Left lung (tissue), 10 donors: ENCODE measurements around the gene KLHL22. TPM values are rescaled to one million over a fixed set of nuclear protein-coding genes. Genes with fewer than 3 reads are reported as not detected.

Source experiments
- ATAC-seq: fragments of 200-7000 bp; cut with Tn5 transposase; one replicate; pipeline ENCODE4 v1.9.1; 2020; ENCODE audit warnings: moderate library complexity
- DNase-seq, 4 donors: peaks; one replicate each; pipeline ENCODE4 v3.0.0-alpha.2; 2013 to 2020
- H3K27ac ChIP-seq, 2 donors: fragments of 200-600 bp; sonication (generic) in 1 of 2; one replicate each; pipeline versions ENCODE4 v1.5.0 to v1.8.0; 2020 to 2021
- H3K27me3 ChIP-seq, 2 donors: fragments of 200-600 bp; sonication (generic) in 1 of 2; one replicate each; pipeline versions ENCODE4 v1.5.0 to v1.8.0; 2020 to 2021
- H3K36me3 ChIP-seq, 2 donors: fragments of 200-600 bp; sonication (generic) in 1 of 2; one replicate each; pipeline versions ENCODE4 v1.5.0 to v1.8.0; 2020 to 2021
- H3K4me1 ChIP-seq, 2 donors: fragments of 200-600 bp; one replicate each; pipeline ENCODE4 v1.8.0; 2021
- H3K4me3 ChIP-seq, 2 donors: fragments of 200-600 bp; sonication (generic) in 1 of 2; one replicate each; pipeline versions ENCODE4 v1.5.0 to v1.8.0; 2020 to 2021; ENCODE audit warnings: mild to moderate bottlenecking in 1 of 2
- H3K9me3 ChIP-seq, 2 donors: fragments of 200-600 bp; sonication (generic) in 1 of 2; one replicate each; pipeline versions ENCODE4 v1.5.0 to v1.8.0; 2020 to 2021
- CTCF ChIP-seq, 2 donors: fragments of 200-600 bp; sonication (generic) in 1 of 2; IDR thresholded peaks; one replicate each; pipeline versions ENCODE4 v1.5.0 to v1.8.0; 2021; ENCODE audit warnings: antibody characterized with exemption in 2 of 2
- intact Hi-C, 2 donors: fragments of 100-400 bp; cut with DNase I; formaldehyde crosslinking; loops; one replicate each; pipeline versions ENCODE4 v1.11.2 to v1.14.2; 2022
- polyA plus RNA-seq, 6 donors: library from polyadenylated mRNA; unstranded; fragments of 120-200 nt; gene quantifications; one replicate each; pipeline ENCODE4 v1.2.1, GENCODE V29; 2013; ENCODE audit not compliant: insufficient read length in 6 of 6
- total RNA-seq, 2 donors: library from RNA; stranded (reverse); fragmentation: NEBNext Ultra II Directional; extraction: Animal tissue kit (Norgen Biotek cat#: 25700); gene quantifications; one replicate each; pipeline ENCODE4 v1.2.1, GENCODE V29; 2021
- donor health status: DM: no; HTN: yes; CAD: no.
- donor health status: DM: no; HTN: no; CAD: no.

KLHL22 gene
- total and polyA plus RNA-seq, 8 donors = 22.0 to 38.6 (median 34.1) TPM

- ATAC-seq (no peak), DNase-seq (no peak)
- H3K36me3 ChIP-seq = peaks cover 0 to 64% of the 10 kb centered on the region in 2 donors
- no peak overlapping the region for H3K27ac ChIP-seq
- H3K9me3 ChIP-seq = no peaks in the 10 kb centered on the region
- no peak for TF ChIP-seq CTCF (IDR thresholded peaks at IDR 0.05)
- H3K4me1 ChIP-seq = peaks cover 0 to 64% of the 10 kb centered on the region in 2 donors
- intact Hi-C loops = no loop called here
- no peak overlapping the region for H3K4me3 ChIP-seq
- no peaks in the 10 kb centered on the region for H3K27me3 ChIP-seq
Observed at GRCh38 chr22:20517841-20518592, 22.4 kb upstream of the KLHL22 start.

- ATAC-seq = no peak
- H3K9me3 ChIP-seq = no peaks in the 10 kb centered on the region
- TF ChIP-seq CTCF (IDR thresholded peaks at IDR 0.05) = no peak
- H3K27me3 ChIP-seq = no peaks in the 10 kb centered on the region
- H3K4me1 ChIP-seq = peaks cover 0 to 58% of the 10 kb centered on the region in 2 donors
- intact Hi-C loops = no loop called here
- peak overlapping the region in 1 of 2 donors; percentile 13 for H3K27ac ChIP-seq
- H3K36me3 ChIP-seq = peaks cover 0 to 64% of the 10 kb centered on the region in 2 donors
- no peak overlapping the region for H3K4me3 ChIP-seq
- DNase-seq = no peak
Observed at GRCh38 chr22:20517422-20517821, 21.8 kb upstream of the KLHL22 start.

- no peaks in the 10 kb centered on the region for H3K27me3 ChIP-seq
- no peak overlapping the region for H3K27ac ChIP-seq
- peaks cover 2 to 59% of the 10 kb centered on the region in 2 donors for H3K4me1 ChIP-seq
- DNase-seq = no peak
- no peak for ATAC-seq
- peaks cover 0 to 58% of the 10 kb centered on the region in 2 donors for H3K36me3 ChIP-seq
- no peak overlapping the region for H3K4me3 ChIP-seq
- intact Hi-C loops = no loop called here
- H3K9me3 ChIP-seq = no peaks in the 10 kb centered on the region
- TF ChIP-seq CTCF (IDR thresholded peaks at IDR 0.05) = no peak
Observed at GRCh38 chr22:20516399-20516798, 20.8 kb upstream of the KLHL22 start.

- DNase-seq = no peak
- Histone ChIP-seq H3K36me3 (peaks cover 0 to 47% of the 10 kb centered on the region in 2 donors), H3K27me3 (no peaks in the 10 kb centered on the region), H3K27ac (peak overlapping the region in 1 of 2 donors; percentile 18), H3K4me1 (peaks cover 16 to 72% of the 10 kb centered on the region in 2 donors), H3K4me3 (no peak overlapping the region), H3K9me3 (no peaks in the 10 kb centered on the region)
- ATAC-seq = peak; percentile 24
- TF ChIP-seq CTCF (IDR thresholded peaks at IDR 0.05) = no peak
- intact Hi-C loops = no loop called here
Observed at GRCh38 chr22:20514658-20515406, 19.2 kb upstream of the KLHL22 start.

GRCh38 chr22:20511578-20512229 lies 16.1 kb upstream of the KLHL22 start:
- Histone ChIP-seq H3K27ac (peak overlapping the region in 1 of 2 donors; percentile 94), H3K36me3 (peaks cover 0 to 23% of the 10 kb centered on the region in 2 donors), H3K27me3 (no peaks in the 10 kb centered on the region), H3K4me1 (peaks cover 31 to 76% of the 10 kb centered on the region in 2 donors), H3K4me3 (no peak overlapping the region), H3K9me3 (no peaks in the 10 kb centered on the region)
- no peak for TF ChIP-seq CTCF (IDR thresholded peaks at IDR 0.05)
- DNase-seq = no peak
- intact Hi-C loops = no loop called here
- no peak for ATAC-seq
